Esophagus (tissue), 2 donors: Measurements from ENCODE around the gene AUNIP. TPM values are rescaled to one million over a fixed set of nuclear protein-coding genes. Genes with fewer than 3 reads are reported as not detected.
A peak's percentile ranks its signal among the peaks of the same experiment; 100 is the strongest.

Experiments used
- H3K27ac ChIP-seq, 2 donors: one replicate each; pipeline ENCODE4 v1.5.1; 2013; ENCODE audit warnings: low read depth in 2 of 2, mild to moderate bottlenecking in 2 of 2, inconsistent platforms in 1 of 2, low read length in 1 of 2, moderate library complexity in 1 of 2
- H3K27me3 ChIP-seq, 2 donors: one replicate each; pipeline ENCODE4 v1.6.1; 2013; ENCODE audit warnings: low read length in 2 of 2, control low read depth in 1 of 2, mild to moderate bottlenecking in 1 of 2; ENCODE audit not compliant: insufficient read depth in 2 of 2, control insufficient read depth in 1 of 2
- H3K36me3 ChIP-seq, 2 donors: one replicate each; pipeline ENCODE4 v1.6.1; 2013; ENCODE audit warnings: low read length in 1 of 2; ENCODE audit not compliant: control insufficient read depth in 2 of 2, insufficient read depth in 2 of 2
- H3K4me1 ChIP-seq, 2 donors: one replicate each; pipeline ENCODE4 v1.6.1; 2013; ENCODE audit warnings: low read length in 1 of 2; ENCODE audit not compliant: control insufficient read depth in 2 of 2, insufficient read depth in 2 of 2
- H3K4me3 ChIP-seq, 2 donors: one replicate each; pipeline ENCODE4 v1.5.1; 2013; ENCODE audit warnings: low read length in 2 of 2, mild to moderate bottlenecking in 2 of 2, low read depth in 1 of 2, moderate library complexity in 1 of 2
- H3K9me3 ChIP-seq, 2 donors: one replicate each; pipeline ENCODE4 v1.6.1; 2013; ENCODE audit warnings: mild to moderate bottlenecking in 2 of 2, low read depth in 1 of 2, low read length in 1 of 2, moderate library complexity in 1 of 2; ENCODE audit not compliant: control insufficient read depth in 2 of 2, insufficient read depth in 1 of 2
- WGBS, 2 donors: extraction: QIAGEN DNeasy Blood & Tissue Kit; methylation state at CpG; one replicate each; pipeline ENCODE4 v1.1.7; 2013; 5-methylcytosine and 5-hydroxymethylcytosine counted together
- polyA plus RNA-seq, 2 donors: library from polyadenylated mRNA; stranded (reverse); fragments of 200-250 nt; gene quantifications; one replicate each; pipeline ENCODE4 v1.2.3, GENCODE V29; 2013
- donor health status: healthy with polysubstance abuse.
- donor health status: Bipolar disorder and iron deficiency.

AUNIP gene
- polyA plus RNA-seq, 2 donors: 1.1 to 2.0 TPM

- no peaks in the 10 kb centered on the region for H3K27me3 ChIP-seq
- H3K4me1 ChIP-seq: peaks cover 0 to 15% of the 10 kb centered on the region in 2 donors
- 88 to 89% methylated on average over 24 of the region's 24 CpGs for WGBS, 2 donors
- peaks cover 0 to 46% of the 10 kb centered on the region in 2 donors for H3K36me3 ChIP-seq
- H3K9me3 ChIP-seq: no peaks in the 10 kb centered on the region
- H3K4me3 ChIP-seq: no peak overlapping the region
- H3K27ac ChIP-seq: no peak overlapping the region
Measured at GRCh38 chr1:25813734-25814471, 45.4 kb downstream of the AUNIP start.

- Histone ChIP-seq H3K36me3 (peaks cover 0 to 49% of the 10 kb centered on the region in 2 donors), H3K27ac (no peak overlapping the region), H3K9me3 (no peaks in the 10 kb centered on the region), H3K4me1 (peaks cover 0 to 18% of the 10 kb centered on the region in 2 donors), H3K27me3 (no peaks in the 10 kb centered on the region), H3K4me3 (no peak overlapping the region)
- 81 to 83% methylated on average over 11 of the region's 11 CpGs for WGBS, 2 donors
Measured at GRCh38 chr1:25813071-25813733, 46.1 kb downstream of the AUNIP start.

GRCh38 chr1:25811384-25812082 is 47.7 kb downstream of the AUNIP start:
- 90 to 91% methylated on average over 13 of the region's 13 CpGs for WGBS, 2 donors
- Histone ChIP-seq H3K27me3 (no peaks in the 10 kb centered on the region), H3K36me3 (peaks cover 0 to 54% of the 10 kb centered on the region in 2 donors), H3K9me3 (no peaks in the 10 kb centered on the region), H3K4me1 (peaks cover 0 to 16% of the 10 kb centered on the region in 2 donors), H3K27ac (no peak overlapping the region), H3K4me3 (no peak overlapping the region)

- H3K27ac ChIP-seq: peak overlapping the region in 1 of 2 donors; percentile 9
Measured at GRCh38 chr1:25810341-25811299, 48.6 kb downstream of the AUNIP start.

GRCh38 chr1:25809929-25810328 is 49.3 kb downstream of the AUNIP start:
- Histone ChIP-seq H3K4me3 (no peak overlapping the region), H3K4me1 (peaks cover 0 to 27% of the 10 kb centered on the region in 2 donors), H3K36me3 (peaks cover 3 to 48% of the 10 kb centered on the region in 2 donors), H3K27me3 (no peaks in the 10 kb centered on the region), H3K27ac (no peak overlapping the region), H3K9me3 (no peaks in the 10 kb centered on the region)
- WGBS, 2 donors: 86 to 89% methylated on average over 7 of the region's 7 CpGs

More at GRCh38 chr1:25810341-25811299, 48.6 kb downstream of the AUNIP start:
- 36 to 39% methylated on average over 21 of the region's 21 CpGs for WGBS, 2 donors
- H3K4me1 ChIP-seq: peaks cover 0 to 20% of the 10 kb centered on the region in 2 donors
- no peaks in the 10 kb centered on the region for H3K9me3 ChIP-seq
- H3K27me3 ChIP-seq: no peaks in the 10 kb centered on the region
- no peak overlapping the region for H3K4me3 ChIP-seq
- H3K36me3 ChIP-seq: peaks cover 0 to 51% of the 10 kb centered on the region in 2 donors

- Histone ChIP-seq H3K27me3 (no peaks in the 10 kb centered on the region), H3K9me3 (no peaks in the 10 kb centered on the region), H3K27ac (no peak overlapping the region), H3K4me1 (peaks cover 0 to 28% of the 10 kb centered on the region in 2 donors), H3K36me3 (peaks cover 3 to 45% of the 10 kb centered on the region in 2 donors), H3K4me3 (no peak overlapping the region)
- 67 to 73% methylated on average over 18 of the region's 18 CpGs for WGBS, 2 donors
Measured at GRCh38 chr1:25809283-25809926, 49.9 kb downstream of the AUNIP start.

- no peak overlapping the region for H3K4me3 ChIP-seq
- no peaks in the 10 kb centered on the region for H3K9me3 ChIP-seq
- peaks cover 3 to 38% of the 10 kb centered on the region in 2 donors for H3K36me3 ChIP-seq
- H3K27me3 ChIP-seq: no peaks in the 10 kb centered on the region
- 81 to 86% methylated on average over 31 to 34 of the region's 34 CpGs for WGBS, 2 donors
- H3K27ac ChIP-seq: no peak overlapping the region
- peaks cover 0 to 30% of the 10 kb centered on the region in 2 donors for H3K4me1 ChIP-seq
Measured at GRCh38 chr1:25808481-25809244, 50.6 kb downstream of the AUNIP start.
